ENCODE data around the gene WNT7A. TPM values are rescaled to one million over a fixed set of nuclear protein-coding genes. Genes with fewer than 3 reads are reported as not detected.

WNT7A gene
- polyA plus RNA-seq (2012; ENCODE audit: insufficient read length, low read depth), result not detected

GRCh38 chr3:13879946-13880810, at the start of gene WNT7A:
TSS of gene WNT7A (minus strand) at chr3:13880071. CDS start at chr3:13879816, 255 bp downstream.
- TF ChIP-seq FOXP2 (optimal IDR thresholded peaks at IDR 0.05; ENCODE audit: borderline replicate concordance, extremely low read depth, extremely low read length, insufficient read depth), result no peak

GRCh38 chr3:13927295-13927694, 47.4 kb upstream of the WNT7A start:
- no peak for TF ChIP-seq REST (IDR thresholded peaks at IDR 0.05; ENCODE audit: insufficient read depth in 1 of 2, low read depth in 2 of 2, low read length in 2 of 2)

GRCh38 chr3:13916375-13916774, 36.5 kb upstream of the WNT7A start:
- TF ChIP-seq POLR2AphosphoS5 (IDR thresholded peaks at IDR 0.05; ENCODE audit: low read depth, low read length), result no peak
- no peak for TF ChIP-seq SIN3A (IDR thresholded peaks at IDR 0.05; ENCODE audit: borderline replicate concordance, insufficient read depth, low read length)
- no peak for TF ChIP-seq FOXP2 (optimal IDR thresholded peaks at IDR 0.05; ENCODE audit: borderline replicate concordance, extremely low read depth, extremely low read length, insufficient read depth)
- TF ChIP-seq REST (IDR thresholded peaks at IDR 0.05; ENCODE audit: insufficient read depth in 1 of 2, low read depth in 2 of 2, low read length in 2 of 2), result no peak
- TF ChIP-seq TAF1 (IDR thresholded peaks at IDR 0.05; ENCODE audit: borderline replicate concordance, insufficient read depth, low read length), result no peak

- no peak for TF ChIP-seq FOXP2 (optimal IDR thresholded peaks at IDR 0.05; ENCODE audit: borderline replicate concordance, extremely low read depth, extremely low read length, insufficient read depth)
- no peak for TF ChIP-seq REST (IDR thresholded peaks at IDR 0.05; ENCODE audit: insufficient read depth in 1 of 2, low read depth in 2 of 2, low read length in 2 of 2)
- no peak for TF ChIP-seq SIN3A (IDR thresholded peaks at IDR 0.05; ENCODE audit: borderline replicate concordance, insufficient read depth, low read length)
- no peak for TF ChIP-seq TAF1 (IDR thresholded peaks at IDR 0.05; ENCODE audit: borderline replicate concordance, insufficient read depth, low read length)
- TF ChIP-seq POLR2AphosphoS5 (IDR thresholded peaks at IDR 0.05; ENCODE audit: low read depth, low read length), result no peak
Observed at GRCh38 chr3:13902648-13903238, 22.9 kb upstream of the WNT7A start.

GRCh38 chr3:13901935-13902584, 22.2 kb upstream of the WNT7A start:
- no peak for TF ChIP-seq POLR2AphosphoS5 (IDR thresholded peaks at IDR 0.05; ENCODE audit: low read depth, low read length)
- TF ChIP-seq SIN3A (IDR thresholded peaks at IDR 0.05; ENCODE audit: borderline replicate concordance, insufficient read depth, low read length), result no peak
- no peak for TF ChIP-seq FOXP2 (optimal IDR thresholded peaks at IDR 0.05; ENCODE audit: borderline replicate concordance, extremely low read depth, extremely low read length, insufficient read depth)
- TF ChIP-seq REST (IDR thresholded peaks at IDR 0.05; ENCODE audit: insufficient read depth in 1 of 2, low read depth in 2 of 2, low read length in 2 of 2), result no peak
- no peak for TF ChIP-seq TAF1 (IDR thresholded peaks at IDR 0.05; ENCODE audit: borderline replicate concordance, insufficient read depth, low read length)

All from PFSK-1 (cell line).